A673 (cell line): ENCODE measurements around the gene HMGCS2. TPM values are rescaled to one million over a fixed set of nuclear protein-coding genes. Genes with fewer than 3 reads are reported as not detected.

Experiments
- BruUV-seq: library from RNA; stranded (reverse); fragments of 400-500 nt; replicated peaks from 2 replicates; lab custom pipeline; 2021; lab: Mats Ljungman, UMichigan
- CTCF ChIA-PET: fragments of 300-600 bp; sonication (Branson Sonifier 250); formaldehyde crosslinking; loops from one replicate; lab custom pipeline; 2022; ENCODE audit warnings: antibody characterized with exemption; lab: Charles Lee
- POLR2A ChIA-PET: fragments of 300-600 bp; sonication (Branson Sonifier 250); formaldehyde crosslinking; loops from one replicate; lab custom pipeline; 2022; ENCODE audit warnings: antibody characterized with exemption; ENCODE audit not compliant: low non-redundant PET; lab: Charles Lee
- DNase-seq: peaks from one replicate; pipeline ENCODE4 v3.0.0-alpha.2; 2015; ENCODE audit warnings: low spot score
- H3K27ac ChIP-seq: fragments of 200-600 bp; sonication (generic); 2 replicates; pipeline ENCODE4 v1.5.1; 2016; ENCODE audit warnings: mixed run types, low read depth, mild to moderate bottlenecking, mixed read lengths, antibody characterized with exemption, low read length; ENCODE audit not compliant: poor library complexity, severe bottlenecking
- H3K27me3 ChIP-seq: fragments of 200-600 bp; sonication (generic); replicated peaks from 2 replicates; pipeline ENCODE4 v1.6.1; 2017; ENCODE audit warnings: mixed run types, low read depth, mild to moderate bottlenecking, mixed read lengths, antibody characterized with exemption, low read length; ENCODE audit not compliant: insufficient read depth, poor library complexity
- H3K36me3 ChIP-seq: fragments of 200-600 bp; sonication (generic); 2 replicates; pipeline ENCODE4 v1.6.1; 2016; ENCODE audit warnings: mixed run types, mild to moderate bottlenecking, mixed read lengths, antibody characterized with exemption, low read length; ENCODE audit not compliant: insufficient read depth, poor library complexity, severe bottlenecking
- H3K4me1 ChIP-seq: fragments of 200-600 bp; sonication (generic); 2 replicates; pipeline ENCODE4 v1.6.1; 2017; ENCODE audit warnings: mixed run types, mild to moderate bottlenecking, mixed read lengths, antibody characterized with exemption, low read length; ENCODE audit not compliant: insufficient read depth, poor library complexity, severe bottlenecking
- H3K4me3 ChIP-seq: fragments of 200-600 bp; sonication (generic); 2 replicates; pipeline ENCODE4 v1.5.1; 2016; ENCODE audit warnings: low read depth, mixed run types, mild to moderate bottlenecking, mixed read lengths, low read length; ENCODE audit not compliant: poor library complexity, severe bottlenecking
- H3K9me3 ChIP-seq: fragments of 200-600 bp; sonication (generic); 2 replicates; pipeline ENCODE4 v1.6.1; 2016; ENCODE audit warnings: mixed run types, low read depth, mild to moderate bottlenecking, mixed read lengths, antibody characterized with exemption, low read length; ENCODE audit not compliant: poor library complexity, severe bottlenecking
- EZH2 ChIP-seq: fragments of 200-600 bp; sonication (generic); IDR thresholded peaks from 2 replicates; pipeline ENCODE4 v1.6.1; 2017; ENCODE audit warnings: borderline replicate concordance, low read depth, mild to moderate bottlenecking, mixed read lengths, antibody characterized with exemption, low read length; ENCODE audit not compliant: poor library complexity, severe bottlenecking
- intact Hi-C: fragments of 100-400 bp; cut with micrococcal nuclease; formaldehyde crosslinking; loops from one replicate; pipeline ENCODE4 v1.10.0; 2022; ENCODE audit not compliant: unreplicated experiment
- total RNA-seq: library from RNA; stranded (reverse); gene quantifications from 2 replicates; pipeline ENCODE4 v1.2.3, GENCODE V29; 2021
- TF ChIP-seq, protein P1 (sequence below): fragments of 300-800, 200-600 bp; sonication (generic); conservative IDR thresholded peaks from 2 replicates; pipeline ENCODE4 v1.5.1; 2017; ENCODE audit warnings: low read depth, mild to moderate bottlenecking, antibody characterized with exemption, low read length, moderate library complexity, mixed read lengths

The HMGCS2 gene
- total RNA-seq, 1 experiment from 2014 or later, result not detected

DNA sequence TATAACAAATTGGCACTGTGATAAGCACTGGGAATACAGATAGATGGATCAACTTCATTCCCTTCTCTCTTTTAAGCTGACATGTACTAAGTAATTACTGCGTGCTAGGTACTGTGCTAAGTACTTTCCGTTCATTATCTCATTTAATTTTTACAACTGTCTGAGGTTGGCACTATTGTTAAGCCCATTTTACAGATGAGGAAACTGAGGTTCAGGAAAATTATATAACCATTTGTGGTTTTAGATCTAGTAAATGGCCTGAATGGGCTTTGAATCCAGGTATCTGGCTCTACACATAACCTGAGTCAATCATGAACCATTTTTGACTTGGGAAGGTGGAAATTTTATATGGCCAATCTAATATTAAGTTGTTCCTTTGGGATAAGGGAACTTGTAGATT, 3.6 kb upstream of the HMGCS2 start:
- TF ChIP-seq EZH2, result no peak
- TF ChIP-seq, protein P1, sequence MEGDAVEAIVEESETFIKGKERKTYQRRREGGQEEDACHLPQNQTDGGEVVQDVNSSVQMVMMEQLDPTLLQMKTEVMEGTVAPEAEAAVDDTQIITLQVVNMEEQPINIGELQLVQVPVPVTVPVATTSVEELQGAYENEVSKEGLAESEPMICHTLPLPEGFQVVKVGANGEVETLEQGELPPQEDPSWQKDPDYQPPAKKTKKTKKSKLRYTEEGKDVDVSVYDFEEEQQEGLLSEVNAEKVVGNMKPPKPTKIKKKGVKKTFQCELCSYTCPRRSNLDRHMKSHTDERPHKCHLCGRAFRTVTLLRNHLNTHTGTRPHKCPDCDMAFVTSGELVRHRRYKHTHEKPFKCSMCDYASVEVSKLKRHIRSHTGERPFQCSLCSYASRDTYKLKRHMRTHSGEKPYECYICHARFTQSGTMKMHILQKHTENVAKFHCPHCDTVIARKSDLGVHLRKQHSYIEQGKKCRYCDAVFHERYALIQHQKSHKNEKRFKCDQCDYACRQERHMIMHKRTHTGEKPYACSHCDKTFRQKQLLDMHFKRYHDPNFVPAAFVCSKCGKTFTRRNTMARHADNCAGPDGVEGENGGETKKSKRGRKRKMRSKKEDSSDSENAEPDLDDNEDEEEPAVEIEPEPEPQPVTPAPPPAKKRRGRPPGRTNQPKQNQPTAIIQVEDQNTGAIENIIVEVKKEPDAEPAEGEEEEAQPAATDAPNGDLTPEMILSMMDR, result no peak
- Histone ChIP-seq H3K4me3 (no peak overlapping the region), H3K27me3 (no peaks in the 10 kb centered on the region), H3K36me3 (no peaks in the 10 kb centered on the region), H3K27ac (no peak overlapping the region), H3K9me3 (no peaks in the 10 kb centered on the region), H3K4me1 (peaks cover 29% of the 10 kb centered on the region)
- BruUV-seq, result no TSS peak
- DNase-seq, result no peak
- intact Hi-C loops, result loop anchor here (2.0 kb wide), 1 partner anchor 17 kb away; no protein-coding TSS in a partner anchor
- ChIA-PET POLR2A (no interaction called here), CTCF (no interaction called here)

DNA sequence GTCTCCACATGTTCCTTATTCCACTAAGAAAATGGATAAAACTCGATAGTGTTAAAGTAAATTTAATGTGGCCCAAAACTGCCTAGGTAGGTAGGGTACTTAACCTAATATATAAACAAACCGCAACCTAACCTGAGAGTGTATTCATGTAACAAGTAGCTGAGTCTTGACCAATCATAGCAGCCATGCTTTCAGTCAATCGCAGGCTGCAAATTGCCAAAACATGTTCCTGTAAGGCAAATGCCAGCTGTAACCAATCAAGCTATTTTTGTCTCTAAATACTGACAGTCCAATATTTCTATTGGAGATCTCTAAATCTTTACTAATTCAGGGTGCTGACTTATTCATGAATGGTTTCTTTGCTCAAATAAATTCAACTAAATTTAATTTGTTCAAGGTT, 3.1 kb upstream of the HMGCS2 start:
- Histone ChIP-seq H3K9me3 (no peaks in the 10 kb centered on the region), H3K27me3 (no peaks in the 10 kb centered on the region), H3K36me3 (no peaks in the 10 kb centered on the region), H3K4me3 (no peak overlapping the region), H3K4me1 (peaks cover 35% of the 10 kb centered on the region), H3K27ac (no peak overlapping the region)
- ChIA-PET POLR2A (interaction anchor here (0.6 kb wide), 1 partner anchor 20 kb away, joined by 7 read pairs; no protein-coding TSS in a partner anchor), CTCF (no interaction called here)
- intact Hi-C loops, result loop anchor here (2.0 kb wide), 1 partner anchor 17 kb away; no protein-coding TSS in a partner anchor
- BruUV-seq, result no TSS peak
- DNase-seq, result peak; percentile 35
- TF ChIP-seq, protein P1, result no peak
- TF ChIP-seq EZH2, result no peak

DNA sequence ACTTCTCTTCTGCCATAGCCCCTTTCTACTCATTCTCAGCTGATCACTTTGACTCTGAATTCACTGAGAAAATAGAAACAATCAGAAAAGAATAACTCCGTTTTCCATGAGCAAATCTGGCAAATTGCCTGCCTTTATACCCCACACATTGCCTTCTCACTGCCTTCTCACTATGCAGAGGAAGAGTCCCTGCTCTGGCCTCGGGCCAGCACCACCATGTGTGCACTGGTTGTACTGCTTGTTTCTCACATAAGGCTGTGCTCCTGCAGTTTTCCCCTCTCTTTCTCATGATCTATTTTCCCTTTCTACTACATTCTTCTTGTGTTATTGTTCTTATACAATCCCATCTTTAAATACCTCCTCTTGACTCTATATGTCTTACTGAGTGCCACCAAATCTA, 2.3 kb upstream of the HMGCS2 start:
- POLR2A ChIA-PET, result interaction anchor here (0.6 kb wide), 1 partner anchor 20 kb away, joined by 7 read pairs; no protein-coding TSS in a partner anchor
- intact Hi-C loops, result no loop called here

More for the DNA sequence above, 2.3 kb upstream of the HMGCS2 start:
- Histone ChIP-seq H3K36me3 (no peaks in the 10 kb centered on the region), H3K4me3 (no peak overlapping the region), H3K27ac (no peak overlapping the region), H3K27me3 (no peaks in the 10 kb centered on the region), H3K4me1 (peaks cover 42% of the 10 kb centered on the region), H3K9me3 (no peaks in the 10 kb centered on the region)
- CTCF ChIA-PET, result no interaction called here
- BruUV-seq, result no TSS peak
- peak; percentile 64 for DNase-seq
- TF ChIP-seq EZH2, result no peak
- TF ChIP-seq, protein P1, result no peak; the same call in 1 of the 2 replicates
